IPS-18a (cell line): ENCODE results near the gene COL5A1.

Experiments used
- H3K27ac ChIP-seq: one replicate; pipeline ENCODE4 v1.5.1; 2013; ENCODE audit warnings: low read length
- H3K27me3 ChIP-seq: one replicate; pipeline ENCODE4 v1.6.1; 2013; ENCODE audit warnings: mild to moderate bottlenecking, low read length; ENCODE audit not compliant: control insufficient read depth, insufficient read depth
- H3K36me3 ChIP-seq: one replicate; pipeline ENCODE4 v1.6.1; 2013; ENCODE audit warnings: low read depth, low read length; ENCODE audit not compliant: control insufficient read depth
- H3K4me1 ChIP-seq: one replicate; pipeline ENCODE4 v1.6.1; 2013; ENCODE audit warnings: low read depth, low read length; ENCODE audit not compliant: control insufficient read depth
- H3K4me3 ChIP-seq: one replicate; pipeline ENCODE4 v1.5.1; 2013; ENCODE audit warnings: low read length
- H3K9ac ChIP-seq: one replicate; pipeline ENCODE4 v1.6.1; 2013; ENCODE audit warnings: mild to moderate bottlenecking, low read length, moderate library complexity
- H3K9me3 ChIP-seq: one replicate; pipeline ENCODE4 v1.6.1; 2013; ENCODE audit warnings: low read depth, low read length; ENCODE audit not compliant: control insufficient read depth

The COL5A1 gene

DNA sequence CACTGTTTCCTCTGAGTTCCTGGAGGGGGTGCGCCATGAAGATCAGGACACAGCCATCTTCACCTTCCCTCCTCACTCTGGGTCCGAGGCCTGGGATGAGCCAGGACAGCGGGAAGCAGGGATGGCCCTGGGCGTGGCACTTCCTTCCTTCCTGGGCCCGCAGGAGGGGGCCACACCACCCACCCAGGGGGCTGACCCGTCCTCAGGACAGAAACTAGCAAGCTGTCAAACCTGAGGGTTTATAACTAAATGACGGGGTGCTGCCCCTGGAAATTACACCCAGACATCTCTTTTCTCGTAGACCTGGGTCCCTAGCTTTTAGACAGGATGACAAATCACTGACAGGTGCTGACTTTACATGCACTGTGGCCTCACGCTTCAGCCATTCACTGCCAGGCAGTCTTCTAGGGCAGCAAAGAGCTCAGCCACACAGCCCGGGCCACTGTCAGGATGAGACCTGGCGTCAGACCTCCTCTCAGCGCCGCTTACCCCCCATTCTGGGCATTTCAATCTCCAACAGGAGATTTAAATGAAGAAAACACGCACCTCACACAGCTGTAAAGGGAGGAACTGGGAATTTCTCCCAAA is 247.1 kb downstream of the COL5A1 start:
- Histone ChIP-seq H3K27me3 (no peaks in the 10 kb centered on the region), H3K9me3 (no peaks in the 10 kb centered on the region), H3K9ac (no peak overlapping the region), H3K4me1 (no peaks in the 10 kb centered on the region), H3K27ac (no peak overlapping the region), H3K36me3 (no peaks in the 10 kb centered on the region), H3K4me3 (no peak overlapping the region)

DNA sequence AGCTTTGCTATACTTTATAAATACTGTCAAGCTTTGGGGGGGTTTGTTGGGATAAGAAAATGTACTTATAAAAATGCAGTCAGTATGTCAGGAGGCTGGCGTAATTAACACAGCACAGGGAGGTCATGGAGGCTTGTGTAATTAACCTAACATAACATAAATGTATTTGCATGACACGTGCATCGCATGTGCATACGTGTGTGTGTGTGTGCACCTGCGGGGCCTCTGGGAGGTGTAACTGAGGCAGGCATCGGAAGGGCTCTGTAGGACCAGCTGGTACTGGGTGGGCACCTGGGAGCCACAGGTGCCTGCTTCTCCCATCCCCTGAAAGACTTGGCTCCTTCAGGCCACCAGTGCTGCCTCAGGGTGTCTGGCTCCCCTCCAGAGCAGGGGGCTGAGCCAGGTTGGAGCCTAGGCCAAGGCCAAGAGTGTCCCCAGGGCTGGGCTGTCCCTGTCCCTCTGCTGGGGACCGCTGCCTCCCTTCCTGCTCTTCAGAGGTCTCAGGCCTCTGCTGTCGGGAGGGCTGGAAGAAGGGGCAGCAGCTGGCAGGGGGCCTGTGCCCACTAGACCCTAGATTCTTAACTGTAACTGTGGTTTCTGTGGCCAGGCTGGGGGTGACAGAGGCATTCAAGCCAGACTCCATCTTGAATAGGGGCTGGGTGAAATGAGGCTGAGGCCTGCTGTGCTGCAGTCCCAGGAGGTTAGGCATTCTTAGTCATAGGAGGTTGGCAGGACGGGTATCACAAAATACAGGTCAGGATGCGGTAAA is 248.0 kb downstream of the COL5A1 start:
- H3K36me3 ChIP-seq: no peaks in the 10 kb centered on the region
- no peaks in the 10 kb centered on the region for H3K27me3 ChIP-seq
- H3K9me3 ChIP-seq: no peaks in the 10 kb centered on the region
- no peak overlapping the region for H3K4me3 ChIP-seq
- no peak overlapping the region for H3K9ac ChIP-seq
- H3K4me1 ChIP-seq: no peaks in the 10 kb centered on the region
- no peak overlapping the region for H3K27ac ChIP-seq

DNA sequence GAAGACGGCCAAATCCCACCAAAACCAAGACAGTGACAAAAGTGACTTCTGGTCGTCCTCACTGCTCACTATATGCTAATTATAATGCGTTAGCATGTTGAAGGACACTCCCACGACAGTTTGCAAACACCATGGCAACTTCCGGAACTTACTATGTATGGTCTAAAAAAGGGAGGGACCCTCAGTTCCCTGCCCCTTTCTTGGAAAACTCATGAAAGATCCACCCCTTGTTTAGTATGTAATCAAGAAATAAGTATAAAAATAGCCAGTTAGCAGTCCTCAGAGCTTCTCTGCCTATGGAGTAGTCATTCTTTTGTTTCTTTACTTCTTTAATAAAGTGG is 248.5 kb downstream of the COL5A1 start:
- H3K9ac ChIP-seq: no peak overlapping the region
- H3K27ac ChIP-seq: no peak overlapping the region

DNA sequence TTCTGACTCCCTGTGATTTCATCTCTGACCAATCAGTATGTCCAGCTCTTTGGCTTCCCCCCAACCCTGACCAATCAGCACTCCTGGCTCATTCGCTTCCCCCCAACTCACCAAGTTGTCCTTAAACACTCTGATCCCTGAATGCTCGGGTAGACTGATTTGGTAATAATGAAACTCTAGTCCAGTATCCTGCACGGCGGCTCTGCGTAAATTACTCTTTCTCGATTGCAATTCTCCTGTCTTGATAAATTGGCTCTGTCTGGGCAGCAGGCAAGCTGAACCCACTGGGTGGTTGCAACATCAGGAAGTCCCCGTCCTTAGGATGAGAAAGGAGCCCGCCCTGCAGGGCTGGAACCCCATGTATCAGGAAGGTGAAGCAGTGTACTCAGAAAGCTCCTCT is 249.4 kb downstream of the COL5A1 start:
- no peaks in the 10 kb centered on the region for H3K9me3 ChIP-seq
- H3K9ac ChIP-seq: no peak overlapping the region
- no peak overlapping the region for H3K4me3 ChIP-seq
- H3K27me3 ChIP-seq: no peaks in the 10 kb centered on the region
- no peaks in the 10 kb centered on the region for H3K4me1 ChIP-seq
- no peaks in the 10 kb centered on the region for H3K36me3 ChIP-seq
- H3K27ac ChIP-seq: no peak overlapping the region

More for the DNA sequence above, 248.5 kb downstream of the COL5A1 start:
- Histone ChIP-seq H3K36me3 (no peaks in the 10 kb centered on the region), H3K4me1 (no peaks in the 10 kb centered on the region), H3K9me3 (no peaks in the 10 kb centered on the region), H3K27me3 (no peaks in the 10 kb centered on the region), H3K4me3 (no peak overlapping the region)

DNA sequence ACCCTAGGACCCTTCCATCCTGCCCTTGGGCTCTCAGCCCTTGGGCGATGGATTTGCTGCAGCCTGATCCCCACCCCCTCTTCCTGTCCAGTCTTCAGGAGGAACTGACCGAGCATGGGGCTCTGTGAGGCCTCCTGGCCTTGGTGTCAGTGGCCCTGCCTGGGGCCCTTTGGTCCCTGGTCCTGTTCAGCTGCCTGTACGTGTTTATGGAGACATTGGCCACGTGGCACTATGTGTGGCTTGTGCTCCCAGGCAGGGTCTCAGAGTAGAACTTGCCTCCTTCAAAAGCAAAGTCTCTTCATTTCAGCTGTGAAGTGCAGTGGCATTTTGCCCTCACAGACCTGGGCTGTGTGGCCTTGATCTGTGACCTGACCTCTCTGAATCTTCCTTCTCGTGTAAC is 250.1 kb downstream of the COL5A1 start:
- Histone ChIP-seq H3K4me3 (no peak overlapping the region), H3K9ac (no peak overlapping the region), H3K9me3 (no peaks in the 10 kb centered on the region), H3K27me3 (no peaks in the 10 kb centered on the region), H3K36me3 (no peaks in the 10 kb centered on the region), H3K4me1 (no peaks in the 10 kb centered on the region), H3K27ac (no peak overlapping the region)

DNA sequence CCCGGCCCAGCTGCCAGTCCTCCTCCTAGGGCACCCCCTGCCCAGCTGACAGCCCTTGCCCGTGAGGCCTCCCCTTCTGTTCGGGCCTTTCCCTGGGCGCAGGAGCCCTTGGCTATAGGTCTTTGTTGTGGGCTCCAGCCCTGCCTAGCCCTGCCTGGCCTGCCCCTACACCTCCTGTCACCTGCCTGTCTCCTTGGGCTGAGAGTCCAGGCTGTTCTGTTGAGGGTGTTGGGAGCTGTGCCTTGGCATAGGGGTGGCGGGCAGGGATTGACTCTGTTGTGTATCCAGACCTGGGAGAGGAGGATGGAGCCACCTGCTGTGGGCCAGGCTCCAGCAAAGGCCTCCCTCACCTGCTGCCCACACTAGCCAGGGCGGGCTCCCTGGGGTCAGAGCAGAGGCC is 250.6 kb downstream of the COL5A1 start:
- Histone ChIP-seq H3K4me3 (no peak overlapping the region), H3K27me3 (no peaks in the 10 kb centered on the region), H3K27ac (no peak overlapping the region)

DNA sequence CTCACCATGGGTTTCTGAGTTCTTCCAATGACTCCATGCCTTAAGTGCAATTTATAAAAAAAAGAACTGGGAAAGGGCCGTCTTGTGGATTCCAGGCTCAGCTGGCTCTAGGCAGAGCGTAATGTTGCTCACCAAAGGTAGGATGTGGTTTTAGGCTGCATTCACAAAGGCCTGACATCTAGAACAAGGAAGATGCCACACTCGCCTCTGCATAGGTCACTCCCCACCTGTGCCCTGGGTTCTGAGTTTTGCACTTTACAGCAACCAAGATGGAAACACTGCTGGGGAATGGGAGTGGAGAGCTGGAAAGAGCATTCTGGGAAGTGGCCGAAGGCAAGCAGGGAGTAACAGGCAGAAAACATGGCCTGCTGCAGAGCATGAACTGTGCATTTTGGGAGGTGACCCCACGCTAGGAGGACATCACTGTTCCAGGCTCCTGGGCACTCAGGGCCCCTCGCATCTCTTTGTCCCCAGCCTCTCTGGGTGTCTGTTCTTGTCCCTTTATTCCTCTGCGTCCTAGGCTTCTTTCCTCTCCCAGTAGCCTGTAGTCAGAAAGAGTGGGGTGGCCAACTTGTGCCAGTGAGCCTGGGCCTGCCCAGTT is 251.3 kb downstream of the COL5A1 start:
- H3K4me1 ChIP-seq: no peaks in the 10 kb centered on the region
- H3K27me3 ChIP-seq: no peaks in the 10 kb centered on the region
- no peaks in the 10 kb centered on the region for H3K36me3 ChIP-seq
- H3K9ac ChIP-seq: no peak overlapping the region
- H3K4me3 ChIP-seq: no peak overlapping the region
- H3K27ac ChIP-seq: no peak overlapping the region
- H3K9me3 ChIP-seq: no peaks in the 10 kb centered on the region

More for the DNA sequence above, 250.6 kb downstream of the COL5A1 start:
- H3K4me1 ChIP-seq: no peaks in the 10 kb centered on the region
- H3K9ac ChIP-seq: no peak overlapping the region
- H3K36me3 ChIP-seq: no peaks in the 10 kb centered on the region
- H3K9me3 ChIP-seq: no peaks in the 10 kb centered on the region
